Activated naive CD8-positive, alpha-beta T cell (primary cell): ENCODE measurements around the gene WDFY4.

Experiments
- H3K27ac Mint-ChIP-seq: one replicate; pipeline ENCODE4 v1.8.0; 2021; ENCODE audit warnings: mixed read lengths
- H3K27me3 Mint-ChIP-seq: one replicate; pipeline ENCODE4 v1.8.0; 2021; ENCODE audit warnings: mixed read lengths
- H3K36me3 Mint-ChIP-seq: one replicate; pipeline ENCODE4 v1.8.0; 2021; ENCODE audit warnings: mixed read lengths
- H3K4me1 Mint-ChIP-seq: one replicate; pipeline ENCODE4 v1.8.0; 2021; ENCODE audit warnings: low read depth, mixed read lengths
- H3K4me3 Mint-ChIP-seq: one replicate; pipeline ENCODE4 v1.8.0; 2021; ENCODE audit warnings: mild to moderate bottlenecking, mixed read lengths
- H3K9me3 Mint-ChIP-seq: one replicate; pipeline ENCODE4 v1.8.0; 2021; ENCODE audit warnings: low read depth, mixed read lengths

WDFY4 gene

DNA sequence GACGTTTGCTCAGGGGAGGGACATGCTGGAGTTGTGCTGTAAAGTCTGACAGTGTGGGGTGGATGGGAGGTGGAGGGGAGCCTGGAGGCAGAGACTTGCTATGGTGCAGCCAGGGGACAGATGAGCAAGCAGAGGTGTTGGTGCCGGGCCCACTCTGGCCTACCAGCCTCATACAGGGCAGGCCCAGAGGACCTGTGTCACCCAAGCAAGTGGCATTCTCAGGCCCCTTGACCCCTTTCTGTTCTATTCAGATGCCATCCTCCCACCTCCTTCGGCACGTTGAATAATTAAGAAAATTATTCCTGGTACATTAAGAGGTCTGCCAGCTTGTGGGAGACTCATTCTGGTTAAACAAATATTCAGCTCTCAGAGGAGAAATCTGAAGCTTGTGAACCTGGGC lies 8.5 kb downstream of the WDFY4 start:
- Mint-ChIP-seq H3K27ac (no peak overlapping the region), H3K4me1 (no peaks in the 10 kb centered on the region), H3K36me3 (no peaks in the 10 kb centered on the region), H3K4me3 (no peak overlapping the region), H3K9me3 (no peaks in the 10 kb centered on the region), H3K27me3 (peaks cover 6% of the 10 kb centered on the region)

DNA sequence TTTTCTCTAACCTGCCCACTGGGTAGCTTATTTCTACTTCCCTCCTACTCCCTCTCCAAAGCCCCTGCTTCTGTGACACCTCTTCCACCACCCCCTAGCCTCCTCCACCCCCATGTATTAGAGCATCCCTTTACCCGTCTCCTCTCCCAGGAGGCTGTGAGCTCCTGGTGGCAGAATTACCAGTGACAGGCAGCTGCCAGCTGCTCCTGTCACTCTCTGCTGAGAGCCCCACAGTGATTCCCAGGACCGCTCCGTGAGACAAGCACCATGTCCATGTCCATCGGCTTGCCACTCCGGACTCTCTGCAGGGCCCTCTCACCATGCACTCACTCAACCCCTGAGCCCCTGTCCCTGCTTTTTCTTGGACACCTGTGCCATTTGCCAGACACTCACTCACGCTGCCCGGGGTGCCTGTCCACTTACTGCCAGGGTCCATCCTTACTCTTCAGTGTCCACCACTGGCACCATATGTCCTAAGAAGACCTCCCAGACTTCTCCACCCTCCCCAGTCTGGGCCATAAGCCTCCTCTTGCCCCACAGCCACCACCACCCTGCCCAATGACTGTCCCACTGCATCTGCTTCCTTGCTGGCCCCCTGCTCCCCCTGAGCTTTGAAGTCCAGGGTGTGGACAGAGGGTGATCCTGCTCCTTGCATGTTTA lies 9.8 kb downstream of the WDFY4 start:
- Mint-ChIP-seq H3K27ac (no peak overlapping the region), H3K27me3 (peaks cover 6% of the 10 kb centered on the region), H3K4me1 (no peaks in the 10 kb centered on the region), H3K9me3 (no peaks in the 10 kb centered on the region), H3K4me3 (no peak overlapping the region), H3K36me3 (no peaks in the 10 kb centered on the region)

DNA sequence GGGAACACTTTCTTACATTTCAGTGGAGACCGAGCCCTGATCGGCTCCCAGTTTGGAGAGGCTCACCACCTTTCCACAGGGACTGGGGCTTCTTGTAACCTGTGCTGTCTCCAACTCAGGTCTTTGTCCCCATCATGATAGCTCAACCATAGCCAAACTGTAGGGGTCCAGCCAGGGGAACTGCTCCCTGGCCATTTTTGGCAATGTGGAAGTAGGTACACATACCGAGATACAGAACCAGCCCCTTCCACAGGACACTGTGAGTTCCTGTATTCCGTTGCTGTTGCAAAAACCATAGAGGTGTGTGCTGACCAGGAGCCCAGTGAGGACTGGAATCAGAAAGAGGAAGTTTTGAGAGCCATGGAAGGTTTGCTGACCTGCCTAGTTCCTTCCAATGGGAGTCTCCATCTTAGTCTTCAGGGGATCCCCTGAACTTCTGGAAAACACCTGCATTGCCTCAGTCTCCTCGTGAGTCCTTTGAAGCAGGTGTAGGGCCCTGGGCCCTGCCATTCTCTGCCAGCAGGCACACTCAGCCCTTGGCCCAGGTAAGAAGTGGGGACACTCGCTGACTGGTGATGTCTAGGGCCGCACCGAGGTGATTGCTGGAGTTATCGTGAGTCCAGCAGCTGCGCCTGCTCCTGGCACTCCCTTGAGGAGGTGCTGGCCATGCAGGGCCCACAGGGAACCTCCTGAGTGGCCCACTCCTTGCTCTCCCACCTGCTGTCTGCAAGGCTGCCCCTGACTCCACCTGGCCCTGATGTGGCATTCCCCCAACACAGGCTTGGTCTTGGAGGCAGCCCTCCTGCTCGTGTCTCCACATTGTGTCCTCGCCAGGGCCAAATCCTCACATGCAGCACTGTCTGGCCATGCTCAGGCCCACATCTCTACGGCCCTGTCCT lies 11.2 kb downstream of the WDFY4 start:
- no peak overlapping the region for H3K27ac Mint-ChIP-seq
- H3K27me3 Mint-ChIP-seq, result no peaks in the 10 kb centered on the region
- H3K4me1 Mint-ChIP-seq, result no peaks in the 10 kb centered on the region
- H3K4me3 Mint-ChIP-seq, result no peak overlapping the region
- H3K36me3 Mint-ChIP-seq, result no peaks in the 10 kb centered on the region
- H3K9me3 Mint-ChIP-seq, result no peaks in the 10 kb centered on the region

DNA sequence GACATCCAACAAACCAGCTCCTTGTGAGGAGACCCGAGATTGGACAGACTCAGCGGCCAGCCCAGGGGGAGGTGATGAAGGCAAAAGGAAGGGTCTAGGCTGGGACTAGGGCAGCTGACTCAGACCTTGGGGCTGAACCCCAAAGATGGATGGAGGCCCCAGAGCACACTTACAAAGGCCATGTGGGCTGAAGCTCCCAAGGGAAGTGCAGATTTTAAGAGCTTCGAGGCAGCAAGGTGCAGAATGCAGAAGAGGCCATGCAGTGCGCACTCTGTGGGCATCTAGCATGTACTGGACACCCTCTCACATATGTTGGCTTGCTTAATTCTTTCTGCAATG lies 11.8 kb downstream of the WDFY4 start:
- peaks cover 2% of the 10 kb centered on the region for H3K27me3 Mint-ChIP-seq
- H3K27ac Mint-ChIP-seq, result no peak overlapping the region
- H3K36me3 Mint-ChIP-seq, result no peaks in the 10 kb centered on the region
- H3K4me1 Mint-ChIP-seq, result no peaks in the 10 kb centered on the region
- H3K4me3 Mint-ChIP-seq, result no peak overlapping the region
- no peaks in the 10 kb centered on the region for H3K9me3 Mint-ChIP-seq

DNA sequence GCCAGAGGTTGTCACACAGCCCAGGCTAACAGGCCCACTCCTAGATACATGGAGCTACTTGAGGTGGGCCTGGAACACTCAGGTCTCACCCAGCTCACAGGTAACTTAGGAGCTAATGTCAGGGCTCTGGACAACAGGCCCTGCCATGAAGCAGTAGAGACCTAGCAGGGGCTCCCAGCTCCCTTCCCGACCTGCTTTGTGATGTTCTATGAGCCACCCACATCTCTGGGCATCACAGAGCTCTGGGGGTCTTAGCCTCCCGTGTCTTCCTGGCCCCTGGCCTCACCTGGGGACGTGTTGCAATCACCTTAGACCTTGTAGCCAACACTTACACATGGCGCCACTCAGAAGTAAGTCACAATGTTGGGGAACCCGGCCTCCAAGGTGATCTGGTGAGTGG lies 12.4 kb downstream of the WDFY4 start:
- no peaks in the 10 kb centered on the region for H3K9me3 Mint-ChIP-seq
- H3K27me3 Mint-ChIP-seq, result peaks cover 3% of the 10 kb centered on the region
- H3K4me3 Mint-ChIP-seq, result no peak overlapping the region
- no peaks in the 10 kb centered on the region for H3K4me1 Mint-ChIP-seq
- H3K27ac Mint-ChIP-seq, result no peak overlapping the region
- H3K36me3 Mint-ChIP-seq, result no peaks in the 10 kb centered on the region

DNA sequence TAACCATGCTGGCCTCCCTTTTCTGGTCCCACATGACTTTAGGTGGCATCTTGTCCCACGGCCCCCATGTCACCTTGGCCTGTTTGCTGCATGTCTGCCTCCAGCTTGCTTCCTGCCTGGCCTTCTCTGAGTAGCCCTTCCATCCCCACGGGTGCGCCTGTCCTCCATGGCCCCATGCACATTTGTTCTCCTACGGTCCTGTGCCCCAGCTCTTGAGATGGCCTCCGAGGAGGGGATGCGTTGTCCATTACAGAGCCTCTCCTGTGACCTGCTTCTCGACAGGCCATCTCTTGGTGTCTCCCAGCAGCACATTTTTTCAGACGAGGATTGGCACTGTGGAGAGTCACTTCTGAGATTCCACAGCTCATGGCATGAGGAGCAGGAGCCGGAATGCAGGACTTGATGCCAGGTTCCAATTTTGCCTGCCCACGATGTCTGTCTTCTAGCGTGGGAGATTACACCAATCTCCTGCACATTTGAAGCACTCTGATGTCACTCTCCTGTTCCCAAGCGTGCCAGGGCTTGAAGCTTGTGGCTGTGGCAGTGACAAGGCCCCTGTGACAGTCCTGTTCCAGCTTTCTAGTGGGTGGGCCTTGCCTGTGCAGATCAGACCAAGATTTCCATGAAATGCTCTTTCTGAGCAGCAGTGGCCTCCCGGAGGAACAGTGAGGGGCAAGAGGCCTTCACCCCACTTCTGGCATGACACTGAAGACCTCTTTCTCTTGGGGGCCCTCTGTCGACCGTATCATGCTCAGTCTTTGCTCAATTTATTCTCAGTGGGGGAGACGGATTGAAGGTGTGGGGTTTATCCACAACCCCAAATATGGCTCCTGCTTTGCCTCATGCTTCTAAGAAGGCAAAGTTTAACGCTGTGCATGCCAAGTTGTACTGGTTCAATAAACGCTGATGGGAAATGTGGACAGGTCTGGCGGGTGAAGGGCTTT lies 13.4 kb downstream of the WDFY4 start:
- H3K27ac Mint-ChIP-seq, result no peak overlapping the region

DNA sequence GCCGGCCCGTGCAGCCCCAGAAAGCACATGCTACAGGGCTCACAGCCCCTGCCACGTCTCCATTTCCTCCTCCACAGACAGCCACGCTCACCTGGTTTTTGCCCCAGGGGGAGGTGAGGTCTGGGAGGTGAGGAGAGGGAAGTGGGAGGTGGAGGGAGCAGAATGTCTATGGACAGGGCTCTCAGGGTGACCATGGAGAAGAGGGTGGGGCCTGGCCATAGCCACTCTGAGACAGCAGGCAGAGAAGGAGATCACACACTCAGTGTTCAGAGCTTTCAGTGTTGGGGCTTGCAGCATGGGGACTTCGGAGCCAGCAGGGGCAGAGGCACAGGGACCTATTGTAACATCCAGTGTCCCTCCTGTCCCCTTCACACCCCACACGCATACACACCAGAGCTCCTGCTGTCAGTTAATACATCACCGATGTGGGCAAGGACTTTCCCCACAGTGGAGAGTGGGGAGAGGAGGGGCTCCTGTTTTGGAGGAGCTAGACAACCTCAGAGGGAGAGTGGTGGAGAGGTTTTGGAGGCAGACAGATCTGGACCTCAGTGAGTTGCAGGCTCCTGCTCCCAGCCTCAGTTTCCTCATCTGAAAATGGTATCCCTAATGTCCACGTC lies 14.4 kb downstream of the WDFY4 start:
- Mint-ChIP-seq H3K9me3 (no peaks in the 10 kb centered on the region), H3K4me3 (no peak overlapping the region), H3K27me3 (peaks cover 3% of the 10 kb centered on the region), H3K4me1 (no peaks in the 10 kb centered on the region), H3K36me3 (no peaks in the 10 kb centered on the region), H3K27ac (no peak overlapping the region)

More for the DNA sequence above, 13.4 kb downstream of the WDFY4 start:
- no peaks in the 10 kb centered on the region for H3K36me3 Mint-ChIP-seq
- no peaks in the 10 kb centered on the region for H3K4me1 Mint-ChIP-seq
- no peak overlapping the region for H3K4me3 Mint-ChIP-seq
- no peaks in the 10 kb centered on the region for H3K9me3 Mint-ChIP-seq
- peaks cover 3% of the 10 kb centered on the region for H3K27me3 Mint-ChIP-seq

DNA sequence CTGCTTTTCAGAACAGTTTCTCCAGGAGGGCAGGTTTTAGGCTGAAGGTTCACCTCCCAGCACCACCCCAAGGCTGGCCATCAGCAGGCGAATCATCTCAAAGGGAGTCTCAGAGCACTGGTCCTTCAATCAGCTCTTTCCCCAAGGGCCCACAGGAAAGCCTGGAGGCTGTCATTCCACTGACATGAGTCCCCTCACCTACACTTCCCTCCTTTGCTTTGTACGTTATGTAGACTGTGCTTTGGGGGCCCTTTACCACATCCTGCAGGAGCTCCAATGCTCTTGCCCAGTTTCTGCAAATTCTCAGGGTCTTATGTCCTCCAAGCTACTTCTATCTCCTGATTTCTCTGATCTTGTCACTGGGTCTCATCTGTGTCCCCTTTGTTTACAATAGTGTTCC lies 15.4 kb downstream of the WDFY4 start:
- Mint-ChIP-seq H3K4me3 (no peak overlapping the region), H3K27ac (no peak overlapping the region), H3K27me3 (peaks cover 3% of the 10 kb centered on the region), H3K9me3 (no peaks in the 10 kb centered on the region), H3K4me1 (no peaks in the 10 kb centered on the region), H3K36me3 (no peaks in the 10 kb centered on the region)

DNA sequence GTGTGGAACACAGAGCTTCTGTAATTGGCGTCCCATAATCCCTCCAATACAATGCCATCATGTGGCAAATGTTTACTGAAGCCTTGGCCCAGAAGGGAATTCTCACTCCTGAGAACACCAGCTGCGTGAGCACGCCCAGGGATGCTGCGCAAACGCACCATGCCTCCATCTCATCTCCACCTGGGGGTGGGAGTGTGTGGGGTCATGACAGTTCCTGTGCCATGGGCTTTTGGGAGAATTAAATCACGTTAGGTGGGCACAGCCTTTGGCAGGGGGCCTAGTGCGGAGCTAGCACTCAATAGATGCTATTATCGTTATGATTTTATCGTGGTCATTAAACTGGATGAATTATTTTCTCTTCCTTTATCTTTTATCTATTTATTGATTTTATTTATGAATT lies 15.8 kb downstream of the WDFY4 start:
- Mint-ChIP-seq H3K36me3 (no peaks in the 10 kb centered on the region), H3K9me3 (no peaks in the 10 kb centered on the region), H3K27me3 (peaks cover 3% of the 10 kb centered on the region), H3K27ac (no peak overlapping the region), H3K4me1 (no peaks in the 10 kb centered on the region), H3K4me3 (no peak overlapping the region)

DNA sequence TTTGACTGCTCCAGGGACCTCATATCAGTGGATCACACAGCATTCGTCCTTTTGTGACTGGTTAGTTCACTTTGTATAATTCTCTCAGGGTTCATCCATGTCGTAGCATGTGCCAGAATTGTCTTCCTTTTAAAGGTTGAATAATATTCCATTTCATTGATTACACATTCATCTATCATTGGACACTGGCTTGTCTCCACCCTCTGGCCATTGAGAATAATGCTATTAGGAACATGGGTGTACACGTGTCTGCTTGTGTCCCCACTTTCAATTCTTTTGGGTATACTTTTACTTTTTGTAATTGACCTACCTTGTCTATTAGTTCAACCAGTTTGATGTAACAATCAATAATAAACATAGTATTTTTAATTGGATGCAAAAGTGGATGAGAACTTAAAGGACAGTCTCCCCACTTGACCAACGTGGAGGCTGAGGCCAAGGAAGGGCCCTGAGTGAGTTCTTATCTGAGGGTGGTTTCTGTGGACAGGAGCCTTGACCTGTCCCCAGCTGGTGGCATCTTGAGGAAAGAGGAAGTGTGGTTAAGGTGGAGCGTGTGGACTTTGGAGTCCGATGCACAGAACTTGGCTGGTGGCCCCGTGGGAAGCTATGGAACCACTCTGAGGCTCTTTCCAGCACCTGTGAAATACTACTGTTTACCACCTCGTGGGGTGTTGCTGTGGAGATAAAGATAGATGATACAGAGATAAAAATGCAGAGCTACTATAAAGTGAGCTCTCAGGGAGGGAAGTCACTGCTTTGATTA lies 16.6 kb downstream of the WDFY4 start:
- no peaks in the 10 kb centered on the region for H3K4me1 Mint-ChIP-seq
- H3K27ac Mint-ChIP-seq, result no peak overlapping the region
- H3K27me3 Mint-ChIP-seq, result peaks cover 3% of the 10 kb centered on the region
- no peaks in the 10 kb centered on the region for H3K36me3 Mint-ChIP-seq
- no peak overlapping the region for H3K4me3 Mint-ChIP-seq
- H3K9me3 Mint-ChIP-seq, result no peaks in the 10 kb centered on the region

DNA sequence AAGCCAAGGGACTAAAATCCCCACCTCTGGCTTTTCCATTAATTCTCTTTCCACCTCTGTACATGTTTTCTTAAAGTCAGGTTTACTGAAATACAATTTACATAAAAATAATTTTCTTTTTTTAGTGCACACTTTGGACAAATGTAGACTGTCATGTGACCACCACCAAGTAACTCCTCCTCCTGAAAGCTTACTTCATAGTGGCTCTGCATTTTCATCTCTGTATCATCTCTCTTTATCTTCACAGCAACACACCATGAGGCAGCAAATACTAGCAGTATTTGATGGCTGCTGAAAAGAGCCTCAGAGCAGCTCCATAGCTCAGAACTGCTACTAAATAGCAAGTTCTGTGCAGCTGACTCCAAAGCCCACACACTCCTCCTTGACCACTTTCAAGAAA lies 17.3 kb downstream of the WDFY4 start:
- no peaks in the 10 kb centered on the region for H3K4me1 Mint-ChIP-seq
- H3K9me3 Mint-ChIP-seq, result no peaks in the 10 kb centered on the region
- H3K27me3 Mint-ChIP-seq, result peaks cover 3% of the 10 kb centered on the region
- H3K36me3 Mint-ChIP-seq, result no peaks in the 10 kb centered on the region
- no peak overlapping the region for H3K27ac Mint-ChIP-seq
- no peak overlapping the region for H3K4me3 Mint-ChIP-seq

DNA sequence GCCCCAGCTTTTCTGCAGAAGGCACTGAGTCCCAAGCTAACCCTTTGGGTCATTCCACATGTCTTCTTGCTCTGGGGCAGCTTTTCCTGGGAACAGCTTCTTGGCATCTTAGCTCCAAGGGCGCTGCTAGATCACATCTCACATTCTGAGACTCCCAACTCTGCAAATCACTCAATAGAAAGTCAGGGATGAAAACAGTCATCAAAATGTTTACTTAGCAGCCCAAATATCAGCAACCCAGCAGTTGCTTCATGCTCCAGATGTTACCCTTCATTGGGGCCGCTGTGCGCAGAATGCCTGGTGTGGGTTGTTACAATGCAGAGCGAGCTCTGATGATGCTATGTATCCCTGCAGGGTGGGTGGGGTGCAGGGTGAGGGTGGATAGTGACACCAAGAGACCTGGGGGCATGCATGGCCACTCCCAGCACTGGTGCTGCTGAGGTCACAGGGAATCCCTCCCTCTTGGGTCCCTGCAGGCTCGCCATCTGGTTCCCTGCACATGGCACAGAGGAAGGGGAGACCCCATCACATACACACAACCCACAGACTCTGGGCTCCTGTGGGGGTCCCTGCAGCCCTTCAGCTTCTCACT lies 19.0 kb downstream of the WDFY4 start:
- Mint-ChIP-seq H3K27me3 (peaks cover 6% of the 10 kb centered on the region), H3K27ac (no peak overlapping the region), H3K4me1 (no peaks in the 10 kb centered on the region), H3K36me3 (no peaks in the 10 kb centered on the region), H3K9me3 (no peaks in the 10 kb centered on the region), H3K4me3 (no peak overlapping the region)

DNA sequence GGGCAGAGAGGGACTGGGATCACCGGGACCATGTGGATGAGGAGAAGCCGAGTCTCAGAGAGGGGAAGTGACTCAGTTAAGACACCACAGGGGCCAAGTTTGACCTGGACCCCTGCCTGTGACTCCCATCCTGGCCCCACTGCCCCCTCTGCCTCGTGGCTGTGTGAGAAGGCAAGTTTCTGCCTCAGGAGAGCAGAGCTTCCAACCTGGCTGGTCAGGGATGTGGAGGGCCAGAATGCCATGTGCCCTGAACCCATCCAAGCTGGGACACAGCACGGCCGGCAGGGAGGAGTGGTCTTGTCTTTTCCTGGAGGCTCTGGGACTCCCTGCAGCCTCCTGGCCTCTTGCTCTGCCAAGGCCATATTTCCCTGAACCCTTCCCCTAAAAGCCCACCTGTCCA lies 19.5 kb downstream of the WDFY4 start:
- H3K36me3 Mint-ChIP-seq, result no peaks in the 10 kb centered on the region
- H3K4me3 Mint-ChIP-seq, result no peak overlapping the region
- H3K4me1 Mint-ChIP-seq, result no peaks in the 10 kb centered on the region
- H3K9me3 Mint-ChIP-seq, result no peaks in the 10 kb centered on the region
- peaks cover 6% of the 10 kb centered on the region for H3K27me3 Mint-ChIP-seq
- no peak overlapping the region for H3K27ac Mint-ChIP-seq
